GM12878 (cell line): ENCODE measurements around the gene CACNB3. TPM values are rescaled to one million over a fixed set of nuclear protein-coding genes. Genes with fewer than 3 reads are reported as not detected.

Source experiments
- BCLAF1 ChIP-seq: fragments of 450-650 bp; IDR thresholded peaks from 2 replicates; pipeline ENCODE4 v1.6.1; 2017; ENCODE audit warnings: antibody characterized with exemption, mild to moderate bottlenecking, moderate library complexity
- CHD1 ChIP-seq: IDR thresholded peaks from 2 replicates; pipeline ENCODE4 v1.6.1; 2012; ENCODE audit warnings: low read depth, low read length, improper control_type of control experiment
- FOXM1 ChIP-seq: IDR thresholded peaks from 2 replicates; pipeline ENCODE4 v1.6.1; 2012; ENCODE audit warnings: low read depth, mild to moderate bottlenecking, inconsistent platforms, low read length, moderate library complexity
- GABPA ChIP-seq: IDR thresholded peaks from 2 replicates; pipeline ENCODE4 v1.6.1; 2014; ENCODE audit warnings: antibody characterized with exemption, low read depth, mild to moderate bottlenecking, inconsistent platforms
- IRF3 ChIP-seq: fragments of 450-650 bp; IDR thresholded peaks from 2 replicates; pipeline ENCODE4 v1.6.1; 2014; ENCODE audit warnings: mild to moderate bottlenecking
- IRF5 ChIP-seq: fragments of 450-650 bp; IDR thresholded peaks from 2 replicates; pipeline ENCODE4 v1.6.1; 2017; ENCODE audit warnings: borderline replicate concordance
- NFYA ChIP-seq: IDR thresholded peaks from 2 replicates; pipeline ENCODE4 v1.6.1; 2011; ENCODE audit warnings: low read depth, mild to moderate bottlenecking, low read length, improper control_type of control experiment, borderline replicate concordance
- NR2C1 ChIP-seq: fragments of 450-650 bp; IDR thresholded peaks from 2 replicates; pipeline ENCODE4 v1.6.1; 2017; ENCODE audit warnings: antibody characterized with exemption, mild to moderate bottlenecking, moderate library complexity
- NR2F1 ChIP-seq: fragments of 450-650 bp; conservative IDR thresholded peaks from 2 replicates; pipeline ENCODE4 v1.6.1; 2017; ENCODE audit warnings: mild to moderate bottlenecking
- POLR2AphosphoS2 ChIP-seq: IDR thresholded peaks from 2 replicates; pipeline ENCODE4 v1.6.1; 2011; ENCODE audit warnings: low read depth, mild to moderate bottlenecking, low read length, improper control_type of control experiment, moderate library complexity
- RFX5 ChIP-seq: IDR thresholded peaks from 2 replicates; pipeline ENCODE4 v1.6.1; 2011; ENCODE audit warnings: low read depth, low read length, improper control_type of control experiment
- SMAD5 ChIP-seq: IDR thresholded peaks from 2 replicates; pipeline ENCODE4 v1.6.1; 2016; ENCODE audit warnings: antibody characterized with exemption, low read depth
- SMARCA5 ChIP-seq: fragments of 450-650 bp; IDR thresholded peaks from 2 replicates; pipeline ENCODE4 v1.6.1; 2017; ENCODE audit warnings: mild to moderate bottlenecking
- TAF1 ChIP-seq: IDR thresholded peaks from 2 replicates; pipeline ENCODE4 v1.6.1; 2011; ENCODE audit warnings: mild to moderate bottlenecking, low read depth, low read length, borderline replicate concordance
- ZBTB11 ChIP-seq: fragments of 450-650 bp; formaldehyde crosslinking; IDR thresholded peaks from 2 replicates; pipeline ENCODE4 v1.5.0; 2022; ENCODE audit warnings: mild to moderate bottlenecking, missing genetic modification characterization
- ZNF622 ChIP-seq: fragments of 450-650 bp; IDR thresholded peaks from 2 replicates; pipeline ENCODE4 v1.6.1; 2017; ENCODE audit warnings: mild to moderate bottlenecking, inconsistent platforms
- ZNF687 ChIP-seq: fragments of 450-650 bp; IDR thresholded peaks from 2 replicates; pipeline ENCODE4 v1.6.1; 2017; ENCODE audit warnings: mild to moderate bottlenecking, moderate library complexity
- polyA plus RNA-seq, 11 experiments: library from polyadenylated mRNA; depleted of rRNA in 4 of 11; unstranded in 6 of 11; stranded (reverse) in 5 of 11; fragments of >200 nt; fragmentation: Nextera tagmentation in 4 of 11; fragmentation: Illumina TruSeq in 1 of 11; extraction: Ambion mirVana in 4 of 11; extraction: Trizol in 1 of 11; gene quantifications; 1 replicate in 1 of 11; 2 replicates in 10 of 11; pipeline versions ENCODE4 v1.2.1 to v1.2.3, GENCODE V29; 2011 to 2016; ENCODE audit warnings: inconsistent platforms in 2 of 11, missing spikeins in 2 of 11, low read depth in 1 of 11
- total RNA-seq, 4 experiments: library from RNA; depleted of rRNA in 3 of 4; stranded (reverse); fragments of >200 nt in 3 of 4; fragmentation: Illumina TruSeq in 1 of 4; extraction: Trizol in 1 of 4; gene quantifications; 2 replicates each; pipeline versions ENCODE4 v1.2.1 to v1.2.3, GENCODE V29; 2013 to 2021

The CACNB3 gene
- total and polyA plus RNA-seq, 10 of the 15 experiments (the other 5 are each of a cell fraction or from before 2014, with no cell fraction given): 0.78 to 5.0 (median 1.7) TPM

GRCh38 chr12:48865281-48866051 lies 47.2 kb downstream of the CACNB3 start, which contains the start of gene RND1 (continued):
- TF ChIP-seq SMAD5 (peak; percentile 85; the same call in 1 of the 2 replicates), ZNF687 (peak; percentile 79), IRF5 (no peak), RFX5 (peak; percentile 81), IRF3 (peak; percentile 83), FOXM1 (no peak), ZNF622 (no peak), SMARCA5 (no peak), CHD1 (no peak), NR2F1 (no peak), POLR2AphosphoS2 (peak; percentile 95), ZBTB11 (CRISPR knock-in tag) (peak; percentile 45), GABPA (no peak), NR2C1 (no peak), NFYA (peak; percentile 64; the same call in 1 of the 2 replicates), TAF1 (peak; percentile 91), BCLAF1 (no peak)
